NK-92 (cell line): ENCODE data around the gene FAAH.

Experiments used
- DNase-seq: peaks from one replicate; lab custom pipeline; 2025; ENCODE audit not compliant: unreplicated experiment; lab: John Stamatoyannopoulos, UW

Gene FAAH

GRCh38 chr1:46400421-46400820 is 6.3 kb downstream of the FAAH start:
- no peak for DNase-seq

GRCh38 chr1:46401154-46401913 is 7.2 kb downstream of the FAAH start:
- no peak for DNase-seq

- DNase-seq, result no peak
Observed at GRCh38 chr1:46401964-46402626, 8.0 kb downstream of the FAAH start.

GRCh38 chr1:46403916-46404315 is 9.8 kb downstream of the FAAH start:
- DNase-seq, result no peak

GRCh38 chr1:46404482-46405196 is 10.5 kb downstream of the FAAH start:
- DNase-seq, result no peak

- no peak for DNase-seq
Observed at GRCh38 chr1:46405197-46405555, 11.1 kb downstream of the FAAH start.

- no peak for DNase-seq
Observed at GRCh38 chr1:46405724-46406123, 11.6 kb downstream of the FAAH start.

- DNase-seq, result no peak
Observed at GRCh38 chr1:46406881-46407608, 12.9 kb downstream of the FAAH start.

GRCh38 chr1:46407636-46408035 is 13.5 kb downstream of the FAAH start:
- DNase-seq, result no peak

GRCh38 chr1:46408356-46409062 is 14.4 kb downstream of the FAAH start:
- no peak for DNase-seq

GRCh38 chr1:46409063-46409372 is 14.9 kb downstream of the FAAH start:
- DNase-seq, result no peak

- no peak for DNase-seq
Observed at GRCh38 chr1:46410156-46411009, 16.3 kb downstream of the FAAH start.

GRCh38 chr1:46411010-46411405 is 16.9 kb downstream of the FAAH start:
- DNase-seq, result no peak

GRCh38 chr1:46411601-46412341 is 17.7 kb downstream of the FAAH start:
- DNase-seq, result no peak

- no peak for DNase-seq
Observed at GRCh38 chr1:46412893-46413595, 18.9 kb downstream of the FAAH start.

- DNase-seq, result no peak
Observed at GRCh38 chr1:46413596-46413985, 19.5 kb downstream of the FAAH start.

GRCh38 chr1:46415514-46415913 is 21.4 kb downstream of the FAAH start:
- DNase-seq, result no peak

- DNase-seq, result no peak
Observed at GRCh38 chr1:46418976-46419375, 24.9 kb downstream of the FAAH start.

- DNase-seq, result no peak
Observed at GRCh38 chr1:46420533-46420915, 26.4 kb downstream of the FAAH start.
